Jurkat, Clone E6-1 (cell line): ENCODE results near the gene TGM6.
"Not testable (repeated sequence)": the region's sequence is repeated elsewhere in the genome, so short reads cannot be mapped to it uniquely, and the experiment has no call there.

Source experiments
- DNase-seq: peaks from one replicate; pipeline ENCODE4 v3.0.0-alpha.2; 2011; ENCODE audit warnings: low read depth, low spot score
- H3K4me3 ChIP-seq: 2 replicates; pipeline ENCODE4 v1.5.1; 2011; ENCODE audit warnings: mild to moderate bottlenecking, low read length, control low read depth, moderate library complexity

Gene TGM6

GRCh38 chr20:2394411-2395055 is 13.8 kb downstream of the TGM6 start:
- DNase-seq: no peak
- no peak overlapping the region for H3K4me3 ChIP-seq

GRCh38 chr20:2395136-2395535 is 14.4 kb downstream of the TGM6 start:
- no peak overlapping the region for H3K4me3 ChIP-seq
- DNase-seq: no peak

GRCh38 chr20:2396241-2396814 is 15.6 kb downstream of the TGM6 start:
- H3K4me3 ChIP-seq: no peak overlapping the region
- DNase-seq: no peak

- DNase-seq: no peak
- no peak overlapping the region for H3K4me3 ChIP-seq
Observed at GRCh38 chr20:2397091-2397490, 16.4 kb downstream of the TGM6 start.

- H3K4me3 ChIP-seq: no peak overlapping the region
Observed at GRCh38 chr20:2397595-2398145, 17.0 kb downstream of the TGM6 start.

GRCh38 chr20:2398449-2398848 is 17.7 kb downstream of the TGM6 start:
- H3K4me3 ChIP-seq: no peak overlapping the region
- no peak for DNase-seq

More at GRCh38 chr20:2397595-2398145, 17.0 kb downstream of the TGM6 start:
- no peak for DNase-seq

- no peak for DNase-seq
- H3K4me3 ChIP-seq: no peak overlapping the region
Observed at GRCh38 chr20:2399390-2399789, 18.7 kb downstream of the TGM6 start.

GRCh38 chr20:2400290-2400689 is 19.6 kb downstream of the TGM6 start:
- no peak overlapping the region for H3K4me3 ChIP-seq
- no peak for DNase-seq

GRCh38 chr20:2401527-2401926 is 20.8 kb downstream of the TGM6 start:
- no peak overlapping the region for H3K4me3 ChIP-seq
- no peak for DNase-seq

- H3K4me3 ChIP-seq: no peak overlapping the region
- DNase-seq: peak; percentile 25
Observed at GRCh38 chr20:2402271-2402980, 21.7 kb downstream of the TGM6 start.

- no peak overlapping the region for H3K4me3 ChIP-seq
- no peak for DNase-seq
Observed at GRCh38 chr20:2403291-2404052, 22.8 kb downstream of the TGM6 start.

- DNase-seq: no peak
Observed at GRCh38 chr20:2405693-2406065, 25.0 kb downstream of the TGM6 start.

GRCh38 chr20:2407355-2407754 is 26.7 kb downstream of the TGM6 start:
- not testable (repeated sequence) for DNase-seq

More at GRCh38 chr20:2405693-2406065, 25.0 kb downstream of the TGM6 start:
- H3K4me3 ChIP-seq: no peak overlapping the region

GRCh38 chr20:2408111-2408510 is 27.4 kb downstream of the TGM6 start:
- no peak overlapping the region for H3K4me3 ChIP-seq
- DNase-seq: no peak

More at GRCh38 chr20:2407355-2407754, 26.7 kb downstream of the TGM6 start:
- H3K4me3 ChIP-seq: not testable (repeated sequence)

- no peak for DNase-seq
- H3K4me3 ChIP-seq: no peak overlapping the region
Observed at GRCh38 chr20:2416541-2417212, 36.0 kb downstream of the TGM6 start.

- DNase-seq: no peak
- H3K4me3 ChIP-seq: no peak overlapping the region
Observed at GRCh38 chr20:2417213-2417541, 36.5 kb downstream of the TGM6 start.

- H3K4me3 ChIP-seq: no peak overlapping the region
- DNase-seq: no peak
Observed at GRCh38 chr20:2418388-2418787, 37.7 kb downstream of the TGM6 start.

- no peak overlapping the region for H3K4me3 ChIP-seq
- no peak for DNase-seq
Observed at GRCh38 chr20:2420510-2420909, 39.8 kb downstream of the TGM6 start.

GRCh38 chr20:2421247-2421646 is 40.5 kb downstream of the TGM6 start:
- H3K4me3 ChIP-seq: no peak overlapping the region
- no peak for DNase-seq
